ENCODE data around the gene KCNQ2. TPM values are rescaled to one million over a fixed set of nuclear protein-coding genes. Genes with fewer than 3 reads are reported as not detected.
A peak's percentile ranks its signal among the peaks of the same experiment; 100 is the strongest.

KCNQ2 gene
- total RNA-seq, 1 donor from 2014 or later, result not detected

DNA sequence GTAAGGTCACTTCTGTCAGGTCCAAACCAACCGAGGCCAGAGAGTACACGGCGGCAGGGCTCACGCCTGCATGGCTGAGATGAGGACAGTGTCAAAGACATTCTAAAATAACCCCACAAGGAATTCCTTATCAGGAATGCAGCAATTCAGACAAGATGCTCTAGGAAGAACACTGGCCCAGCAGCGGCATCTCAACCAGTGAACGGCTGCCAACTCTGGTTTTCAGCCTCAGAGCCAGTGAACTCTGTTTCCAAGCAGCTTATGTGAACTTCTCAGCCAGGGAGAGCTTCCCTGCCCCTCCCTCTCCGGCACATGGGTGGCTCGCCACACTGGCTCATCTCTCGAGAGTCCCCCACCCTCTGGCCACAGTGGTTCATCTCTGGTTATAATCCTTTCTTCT is 36.9 kb downstream of the KCNQ2 start:
- DNase-seq (ENCODE audit: low read depth) (no peak), FAIRE-seq (no peak)
- H3K36me3 ChIP-seq (ENCODE audit: control insufficient read depth, insufficient read depth, low read length), result no peaks in the 10 kb centered on the region
- no peak overlapping the region for H3K4me3 ChIP-seq (ENCODE audit: low read depth, low read length)
- H3K27me3 ChIP-seq (ENCODE audit: control insufficient read depth, insufficient read depth, low read length), result no peaks in the 10 kb centered on the region
- TF ChIP-seq, protein P1, sequence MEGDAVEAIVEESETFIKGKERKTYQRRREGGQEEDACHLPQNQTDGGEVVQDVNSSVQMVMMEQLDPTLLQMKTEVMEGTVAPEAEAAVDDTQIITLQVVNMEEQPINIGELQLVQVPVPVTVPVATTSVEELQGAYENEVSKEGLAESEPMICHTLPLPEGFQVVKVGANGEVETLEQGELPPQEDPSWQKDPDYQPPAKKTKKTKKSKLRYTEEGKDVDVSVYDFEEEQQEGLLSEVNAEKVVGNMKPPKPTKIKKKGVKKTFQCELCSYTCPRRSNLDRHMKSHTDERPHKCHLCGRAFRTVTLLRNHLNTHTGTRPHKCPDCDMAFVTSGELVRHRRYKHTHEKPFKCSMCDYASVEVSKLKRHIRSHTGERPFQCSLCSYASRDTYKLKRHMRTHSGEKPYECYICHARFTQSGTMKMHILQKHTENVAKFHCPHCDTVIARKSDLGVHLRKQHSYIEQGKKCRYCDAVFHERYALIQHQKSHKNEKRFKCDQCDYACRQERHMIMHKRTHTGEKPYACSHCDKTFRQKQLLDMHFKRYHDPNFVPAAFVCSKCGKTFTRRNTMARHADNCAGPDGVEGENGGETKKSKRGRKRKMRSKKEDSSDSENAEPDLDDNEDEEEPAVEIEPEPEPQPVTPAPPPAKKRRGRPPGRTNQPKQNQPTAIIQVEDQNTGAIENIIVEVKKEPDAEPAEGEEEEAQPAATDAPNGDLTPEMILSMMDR (IDR thresholded peaks at IDR 0.05; ENCODE audit: insufficient read depth, low read length, severe bottlenecking), result no peak

- DNase-seq (ENCODE audit: low read depth) (peak; percentile 6), FAIRE-seq (no peak)
- TF ChIP-seq, protein P1 (IDR thresholded peaks at IDR 0.05; ENCODE audit: insufficient read depth, low read length, severe bottlenecking), result peak; percentile 42
- H3K27me3 ChIP-seq (ENCODE audit: control insufficient read depth, insufficient read depth, low read length), result no peaks in the 10 kb centered on the region
- H3K36me3 ChIP-seq (ENCODE audit: control insufficient read depth, insufficient read depth, low read length), result no peaks in the 10 kb centered on the region
- H3K4me3 ChIP-seq (ENCODE audit: low read depth, low read length), result no peak overlapping the region
These were observed 37.7 kb downstream of the KCNQ2 start for GRCh38 chr20:63434599-63435378.

DNA sequence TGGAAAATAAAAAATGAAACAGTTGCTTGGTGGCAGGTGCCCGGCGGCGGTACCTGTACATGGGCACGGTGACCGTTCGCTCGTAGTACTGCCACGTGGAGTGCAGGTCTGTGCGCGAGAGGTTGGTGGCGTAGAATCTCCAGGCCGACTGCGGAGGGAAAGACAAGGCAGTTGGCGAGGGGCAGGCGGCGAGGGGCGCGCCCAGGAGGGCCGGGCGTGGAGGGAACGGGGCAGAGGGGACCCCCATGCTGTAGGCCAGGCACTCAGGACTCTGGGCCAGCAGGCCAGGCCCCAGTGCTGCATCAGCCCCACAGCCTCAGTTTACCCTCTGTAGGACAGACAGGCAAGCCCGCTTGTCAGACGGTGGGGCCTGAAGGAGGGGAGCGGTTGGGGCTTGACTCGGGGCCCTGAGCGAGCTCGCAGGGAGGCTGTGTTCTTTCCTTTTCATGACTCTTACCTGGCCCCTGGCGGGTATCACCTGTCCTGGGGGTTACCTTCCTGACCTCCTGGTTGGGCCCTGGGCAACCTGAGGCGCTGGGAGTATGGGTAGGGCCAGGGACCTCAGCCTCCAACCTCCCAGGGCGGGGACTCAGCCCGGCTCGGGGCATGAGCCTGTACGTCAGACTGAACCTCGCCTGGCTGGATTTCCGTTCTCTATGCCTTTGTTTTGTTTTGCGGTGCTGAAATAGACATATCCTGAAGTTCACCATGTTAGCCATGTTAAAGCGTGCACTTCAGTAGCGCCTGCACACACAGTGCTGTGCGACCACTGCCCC is 38.5 kb downstream of the KCNQ2 start:
- Histone ChIP-seq H3K27me3 (ENCODE audit: control insufficient read depth, insufficient read depth, low read length) (no peaks in the 10 kb centered on the region), H3K36me3 (ENCODE audit: control insufficient read depth, insufficient read depth, low read length) (no peaks in the 10 kb centered on the region), H3K4me3 (ENCODE audit: low read depth, low read length) (no peak overlapping the region)
- no peak for DNase-seq (ENCODE audit: low read depth)
- FAIRE-seq, result no peak
- TF ChIP-seq, protein P1 (IDR thresholded peaks at IDR 0.05; ENCODE audit: insufficient read depth, low read length, severe bottlenecking), result no peak

DNA sequence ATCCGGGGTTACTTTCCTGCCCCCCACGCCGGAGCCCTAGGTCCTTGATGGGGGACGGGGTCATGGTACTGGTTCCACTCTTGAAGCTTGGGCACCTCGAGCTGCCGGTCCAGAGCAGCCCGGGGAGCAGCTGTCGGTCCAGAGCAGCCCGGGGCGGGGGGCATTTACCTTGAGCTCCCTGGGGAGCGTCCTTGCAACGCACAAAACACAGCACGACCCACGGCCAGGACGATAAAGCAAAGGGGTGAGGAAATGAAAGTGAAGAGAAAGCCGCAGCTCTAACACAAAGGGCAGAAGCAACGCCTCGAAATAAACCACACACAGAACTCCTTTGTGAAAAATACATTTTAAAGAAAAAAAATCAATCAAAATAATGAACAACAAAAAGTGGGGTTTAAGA is 39.1 kb downstream of the KCNQ2 start:
- Histone ChIP-seq H3K4me3 (ENCODE audit: low read depth, low read length) (no peak overlapping the region), H3K36me3 (ENCODE audit: control insufficient read depth, insufficient read depth, low read length) (no peaks in the 10 kb centered on the region), H3K27me3 (ENCODE audit: control insufficient read depth, insufficient read depth, low read length) (no peaks in the 10 kb centered on the region)
- DNase-seq (ENCODE audit: low read depth) (no peak), FAIRE-seq (no peak)
- TF ChIP-seq, protein P1 (IDR thresholded peaks at IDR 0.05; ENCODE audit: insufficient read depth, low read length, severe bottlenecking), result no peak

GRCh38 chr20:63432577-63433325 is 39.7 kb downstream of the KCNQ2 start:
- Histone ChIP-seq H3K4me3 (ENCODE audit: low read depth, low read length) (no peak overlapping the region), H3K27me3 (ENCODE audit: control insufficient read depth, insufficient read depth, low read length) (no peaks in the 10 kb centered on the region), H3K36me3 (ENCODE audit: control insufficient read depth, insufficient read depth, low read length) (no peaks in the 10 kb centered on the region)
- no peak for FAIRE-seq
- TF ChIP-seq, protein P1 (IDR thresholded peaks at IDR 0.05; ENCODE audit: insufficient read depth, low read length, severe bottlenecking), result no peak
- DNase-seq (ENCODE audit: low read depth), result no peak

All from bronchial epithelial cell (primary cell).